Activated CD8-positive, alpha-beta memory T cell treated with anti-CD3 and anti-CD28 coated beads for 48 hours (primary cell): Measurements from ENCODE around the gene IHH.

Experiments used
- DNase-seq, 3 experiments: peaks; one replicate each; pipeline ENCODE4 v3.0.0-alpha.2; 2020; ENCODE audit warnings: low read depth in 2 of 3, low spot score in 2 of 3

Gene IHH

GRCh38 chr2:219020604-219021365, 39.9 kb downstream of the IHH start:
- DNase-seq = no peak

GRCh38 chr2:219019436-219019835, 41.3 kb downstream of the IHH start:
- no peak for DNase-seq

GRCh38 chr2:219018726-219019125, 42.0 kb downstream of the IHH start:
- no peak for DNase-seq

- DNase-seq = no peak
Measured at GRCh38 chr2:219018286-219018685, 42.4 kb downstream of the IHH start.

GRCh38 chr2:219017201-219017931, 43.4 kb downstream of the IHH start:
- DNase-seq = no peak

GRCh38 chr2:219016721-219017120, 44.0 kb downstream of the IHH start:
- DNase-seq = no peak

GRCh38 chr2:219010873-219011272, 49.8 kb downstream of the IHH start:
- DNase-seq = no peak

GRCh38 chr2:219010162-219010756, 50.5 kb downstream of the IHH start:
- no peak for DNase-seq

- DNase-seq = no peak
Measured at GRCh38 chr2:219009294-219009693, 51.4 kb downstream of the IHH start.
